Upper lobe of left lung (tissue), 6 donors: Measurements from ENCODE around the gene TMEM201. TPM values are rescaled to one million over a fixed set of nuclear protein-coding genes. Genes with fewer than 3 reads are reported as not detected.
A peak's percentile ranks its signal among the peaks of the same experiment; 100 is the strongest.

Experiments
- ATAC-seq, 2 donors: fragments of 200-7000 bp; cut with Tn5 transposase; one replicate each; pipeline ENCODE4 v1.9.1; 2022; ENCODE audit warnings: mild to moderate bottlenecking in 2 of 2, moderate library complexity in 2 of 2; ENCODE audit not compliant: low FRiP score in 2 of 2
- DNase-seq, 2 donors: peaks; one replicate each; pipeline ENCODE4 v3.0.0-alpha.2; 2019 to 2020
- H3K27ac ChIP-seq, 4 donors: fragments of 200-600 bp; sonication (generic); one replicate each; pipeline ENCODE4 v1.5.1; 2016 to 2019
- H3K27me3 ChIP-seq, 4 donors: fragments of 200-600 bp; sonication (generic); one replicate each; pipeline ENCODE4 v1.5.1; 2017 to 2019
- H3K36me3 ChIP-seq, 4 donors: fragments of 200-600 bp; sonication (generic); one replicate each; pipeline ENCODE4 v1.5.1; 2016 to 2019
- H3K4me1 ChIP-seq, 4 donors: fragments of 200-600 bp; sonication (generic); one replicate each; pipeline ENCODE4 v1.5.1; 2018 to 2019
- H3K4me3 ChIP-seq, 4 donors: fragments of 200-600 bp; sonication (generic); one replicate each; pipeline ENCODE4 v1.5.1; 2017 to 2019; ENCODE audit warnings: mild to moderate bottlenecking in 2 of 4, moderate library complexity in 1 of 4
- H3K9me3 ChIP-seq, 4 donors: fragments of 200-600 bp; sonication (generic); one replicate each; pipeline ENCODE4 v1.5.1; 2018 to 2019
- EP300 ChIP-seq, 4 donors: sonication (generic); formaldehyde crosslinking; IDR thresholded peaks; one replicate each; pipeline ENCODE4 v1.5.1; 2017; ENCODE audit warnings: antibody characterized with exemption in 4 of 4, control low read depth in 2 of 4
- POLR2A ChIP-seq, 4 donors: fragments of 450-650 bp; IDR thresholded peaks; one replicate each; pipeline ENCODE4 v1.5.1; 2016 to 2017; ENCODE audit warnings: antibody characterized with exemption in 4 of 4, mild to moderate bottlenecking in 2 of 4
- POLR2AphosphoS5 ChIP-seq, 2 donors: sonication (generic); formaldehyde crosslinking; IDR thresholded peaks; one replicate each; pipeline ENCODE4 v1.5.1; 2017; ENCODE audit warnings: antibody characterized with exemption in 2 of 2
- WGBS, 2 donors: methylation state at CpG; one replicate each; pipeline ENCODE4 v1.1.5; 2017 to 2018; 5-methylcytosine and 5-hydroxymethylcytosine counted together
- total RNA-seq, 6 donors: library from RNA; depleted of rRNA in 4 of 6; stranded (reverse); fragments of >200 nt in 4 of 6; gene quantifications; one replicate each; pipeline versions ENCODE4 v1.1.0 to v1.2.1, GENCODE V29; 2016 to 2021
- TF ChIP-seq, protein P1 (sequence below), 6 experiments: fragments of 450-650 bp in 4 of 6; fragments of 200-600 bp in 2 of 6; sonication (generic) in 2 of 6; IDR thresholded peaks; one replicate each; pipeline ENCODE4 v1.5.1; 2016 to 2019; ENCODE audit warnings: antibody characterized with exemption in 6 of 6
- donor health status: DM: no; HTN: no; CAD: no; lungs with moderate emphysema.
- donor health status: DM: no; HTN: yes; CAD: no; lungs with severe emphysema.

The TMEM201 gene
- total RNA-seq, 6 donors from 2014 or later: 6.2 to 12.0 (median 8.1) TPM

DNA sequence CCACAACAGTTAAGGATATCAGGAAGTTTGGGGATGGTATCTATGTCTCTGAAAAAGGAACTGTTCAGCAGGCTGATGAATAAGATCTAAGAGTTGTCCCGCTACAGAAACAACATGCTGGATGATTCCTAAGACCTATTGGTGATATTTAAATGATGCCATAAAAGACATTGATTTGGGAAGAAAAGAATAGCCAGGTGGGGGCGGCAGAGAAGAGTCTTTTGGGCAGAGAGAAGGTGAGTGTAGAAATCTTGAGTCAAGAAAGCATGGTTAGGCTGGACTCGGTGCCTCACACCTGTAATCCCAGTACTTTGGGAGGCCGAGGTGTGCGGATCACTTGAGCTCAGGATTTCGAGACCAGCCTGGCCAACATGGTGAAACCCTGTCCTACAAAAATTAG is 11.8 kb upstream of the TMEM201 start:
- TF ChIP-seq, protein P1, sequence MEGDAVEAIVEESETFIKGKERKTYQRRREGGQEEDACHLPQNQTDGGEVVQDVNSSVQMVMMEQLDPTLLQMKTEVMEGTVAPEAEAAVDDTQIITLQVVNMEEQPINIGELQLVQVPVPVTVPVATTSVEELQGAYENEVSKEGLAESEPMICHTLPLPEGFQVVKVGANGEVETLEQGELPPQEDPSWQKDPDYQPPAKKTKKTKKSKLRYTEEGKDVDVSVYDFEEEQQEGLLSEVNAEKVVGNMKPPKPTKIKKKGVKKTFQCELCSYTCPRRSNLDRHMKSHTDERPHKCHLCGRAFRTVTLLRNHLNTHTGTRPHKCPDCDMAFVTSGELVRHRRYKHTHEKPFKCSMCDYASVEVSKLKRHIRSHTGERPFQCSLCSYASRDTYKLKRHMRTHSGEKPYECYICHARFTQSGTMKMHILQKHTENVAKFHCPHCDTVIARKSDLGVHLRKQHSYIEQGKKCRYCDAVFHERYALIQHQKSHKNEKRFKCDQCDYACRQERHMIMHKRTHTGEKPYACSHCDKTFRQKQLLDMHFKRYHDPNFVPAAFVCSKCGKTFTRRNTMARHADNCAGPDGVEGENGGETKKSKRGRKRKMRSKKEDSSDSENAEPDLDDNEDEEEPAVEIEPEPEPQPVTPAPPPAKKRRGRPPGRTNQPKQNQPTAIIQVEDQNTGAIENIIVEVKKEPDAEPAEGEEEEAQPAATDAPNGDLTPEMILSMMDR (IDR thresholded peaks at IDR 0.05): no peak
- TF ChIP-seq POLR2A (IDR thresholded peaks at IDR 0.05) (no peak), POLR2AphosphoS5 (IDR thresholded peaks at IDR 0.05) (no peak)
- peaks cover 0 to 26% (median 15%) of the 10 kb centered on the region in 4 donors for H3K36me3 ChIP-seq
- no peaks in the 10 kb centered on the region for H3K27me3 ChIP-seq
- no peak overlapping the region for H3K4me3 ChIP-seq
- ATAC-seq: no peak
- no peaks in the 10 kb centered on the region for H3K4me1 ChIP-seq
- no peaks in the 10 kb centered on the region for H3K9me3 ChIP-seq
- WGBS, 2 donors: 89 to 92% methylated on average over 6 of the region's 6 CpGs
- no peak overlapping the region for H3K27ac ChIP-seq
- DNase-seq: no peak

DNA sequence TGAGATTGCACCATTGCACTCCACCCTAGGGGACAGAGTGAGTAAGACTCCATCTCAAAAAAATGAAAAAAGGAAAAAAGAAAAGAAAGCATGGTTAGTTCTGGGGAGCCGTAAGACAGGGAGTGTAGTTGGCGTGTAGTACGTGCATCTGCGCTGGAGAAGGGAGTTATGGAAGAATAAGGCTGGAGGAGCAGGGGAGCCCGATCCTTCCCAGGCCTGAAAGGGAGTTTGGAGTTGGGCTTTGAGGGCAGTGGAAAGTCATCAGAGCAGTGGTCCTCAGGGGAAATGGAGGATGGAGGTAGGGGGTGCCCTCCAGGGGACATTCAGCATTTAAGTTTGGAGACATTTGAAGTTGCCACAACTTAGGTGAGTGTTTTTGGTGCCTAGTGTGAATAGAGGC is 11.3 kb upstream of the TMEM201 start:
- 97 to 99% methylated on average over 5 of the region's 5 CpGs for WGBS, 2 donors
- DNase-seq: no peak
- H3K36me3 ChIP-seq: peaks cover 0 to 30% (median 15%) of the 10 kb centered on the region in 4 donors
- H3K4me1 ChIP-seq: no peaks in the 10 kb centered on the region
- TF ChIP-seq POLR2A (IDR thresholded peaks at IDR 0.05) (no peak), POLR2AphosphoS5 (IDR thresholded peaks at IDR 0.05) (no peak), EP300 (IDR thresholded peaks at IDR 0.05) (no peak)
- TF ChIP-seq, protein P1 (IDR thresholded peaks at IDR 0.05): no peak
- no peak overlapping the region for H3K4me3 ChIP-seq
- H3K9me3 ChIP-seq: no peaks in the 10 kb centered on the region
- no peak for ATAC-seq
- no peak overlapping the region for H3K27ac ChIP-seq
- H3K27me3 ChIP-seq: no peaks in the 10 kb centered on the region

- no peak for DNase-seq
- Histone ChIP-seq H3K27me3 (no peaks in the 10 kb centered on the region), H3K9me3 (no peaks in the 10 kb centered on the region), H3K4me1 (no peaks in the 10 kb centered on the region), H3K36me3 (peaks cover 0 to 30% (median 18%) of the 10 kb centered on the region in 4 donors), H3K27ac (no peak overlapping the region), H3K4me3 (no peak overlapping the region)
- no peak for ATAC-seq
- 89 to 90% methylated on average over 2 of the region's 2 CpGs for WGBS, 2 donors
- no peak for TF ChIP-seq POLR2A (IDR thresholded peaks at IDR 0.05)
Measured at GRCh38 chr1:9580942-9581341, 7.8 kb upstream of the TMEM201 start.

DNA sequence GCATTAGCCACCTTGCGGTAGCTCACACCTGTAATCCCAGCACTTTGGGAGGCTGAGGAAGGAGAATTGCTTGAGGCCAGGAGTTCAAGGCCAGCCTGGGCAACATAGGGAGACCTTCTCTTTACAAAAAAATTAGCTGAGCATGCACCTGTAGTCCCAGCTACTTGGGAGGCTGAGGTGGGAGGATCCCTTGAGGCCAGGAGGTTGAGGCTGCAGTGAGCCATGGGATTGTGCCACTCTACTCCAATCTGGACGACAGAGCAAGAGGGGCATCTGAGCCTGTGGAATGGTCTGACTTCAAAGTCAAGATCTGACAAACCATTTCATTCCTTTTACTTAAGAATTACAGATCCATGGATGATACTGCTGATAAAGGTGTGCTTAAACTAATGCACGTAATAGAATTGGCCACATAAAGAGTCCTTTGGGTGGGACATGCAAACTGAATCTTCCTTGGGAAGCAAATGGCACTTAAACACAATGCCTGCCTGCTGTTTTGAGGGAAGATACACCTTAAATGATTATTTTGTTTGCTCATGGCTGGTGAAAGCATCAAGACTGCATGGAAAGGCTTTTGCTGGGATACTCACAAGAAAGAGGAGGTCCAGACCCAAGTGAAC is 2.5 kb upstream of the TMEM201 start:
- Histone ChIP-seq H3K27me3 (no peaks in the 10 kb centered on the region), H3K9me3 (no peaks in the 10 kb centered on the region), H3K36me3 (peaks cover 0 to 12% (median 4%) of the 10 kb centered on the region in 4 donors), H3K4me1 (peaks cover 9 to 22% (median 14%) of the 10 kb centered on the region in 4 donors), H3K4me3 (no peak overlapping the region), H3K27ac (no peak overlapping the region)
- no peak for ATAC-seq
- no peak for DNase-seq
- WGBS, 2 donors: 86 to 95% methylated on average over 2 to 3 of the region's 3 CpGs
- TF ChIP-seq POLR2AphosphoS5 (IDR thresholded peaks at IDR 0.05): no peak

DNA sequence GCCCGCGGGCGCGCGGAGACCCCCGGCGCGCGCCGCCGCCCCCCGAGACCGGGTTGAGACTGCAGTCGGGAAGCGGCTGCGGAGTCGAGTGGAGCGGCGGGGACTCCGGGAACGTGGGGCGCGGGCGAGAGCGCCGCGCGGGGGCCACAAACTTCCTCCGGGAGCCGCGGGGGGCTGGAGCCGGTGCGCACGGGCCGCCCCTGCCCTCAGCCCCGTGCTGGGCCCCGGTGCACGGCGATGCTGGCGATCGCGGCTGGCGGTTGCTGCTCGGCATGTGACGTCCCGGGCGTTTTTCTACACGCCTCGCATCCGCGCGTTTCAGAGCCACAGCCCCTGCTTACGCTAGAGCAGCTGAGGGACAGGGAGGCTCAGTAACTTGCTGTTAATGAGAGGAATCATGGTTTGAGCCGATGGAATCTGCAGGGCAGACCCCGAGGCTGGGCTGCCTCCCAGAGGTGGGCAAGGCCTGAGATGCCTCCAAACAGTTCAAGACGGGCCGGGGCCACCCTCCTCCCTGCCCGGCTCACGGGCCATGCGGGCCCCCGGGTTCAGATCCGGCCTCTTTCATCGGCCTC is 520 bp downstream of the TMEM201 start:
- ATAC-seq (peak in 1 of 2 donors; percentile 0), DNase-seq (peak in 1 of 2 donors; percentile 90)
- peak overlapping the region; percentile 21 to 76 (median 48) for H3K27ac ChIP-seq
- H3K27me3 ChIP-seq: no peaks in the 10 kb centered on the region
- no peaks in the 10 kb centered on the region for H3K36me3 ChIP-seq
- H3K4me1 ChIP-seq: peaks cover 22 to 50% (median 28%) of the 10 kb centered on the region in 4 donors
- H3K4me3 ChIP-seq: peak overlapping the region; percentile 55 to 91 (median 80)
- H3K9me3 ChIP-seq: no peaks in the 10 kb centered on the region
- TF ChIP-seq, protein P1 (IDR thresholded peaks at IDR 0.05): no peak
- TF ChIP-seq POLR2A (IDR thresholded peaks at IDR 0.05): no peak
- TF ChIP-seq POLR2AphosphoS5 (IDR thresholded peaks at IDR 0.05): no peak
- TF ChIP-seq EP300 (IDR thresholded peaks at IDR 0.05): no peak
- 1 to 2% methylated on average over 9 to 12 of the region's 63 CpGs for WGBS, 2 donors
